ENCODE results near the gene IL17RC. TPM values are rescaled to one million over a fixed set of nuclear protein-coding genes. Genes with fewer than 3 reads are reported as not detected.
A peak's percentile ranks its signal among the peaks of the same experiment; 100 is the strongest.

Gene IL17RC
- total RNA-seq, 1 donor from 2014 or later = 3.1 TPM

DNA sequence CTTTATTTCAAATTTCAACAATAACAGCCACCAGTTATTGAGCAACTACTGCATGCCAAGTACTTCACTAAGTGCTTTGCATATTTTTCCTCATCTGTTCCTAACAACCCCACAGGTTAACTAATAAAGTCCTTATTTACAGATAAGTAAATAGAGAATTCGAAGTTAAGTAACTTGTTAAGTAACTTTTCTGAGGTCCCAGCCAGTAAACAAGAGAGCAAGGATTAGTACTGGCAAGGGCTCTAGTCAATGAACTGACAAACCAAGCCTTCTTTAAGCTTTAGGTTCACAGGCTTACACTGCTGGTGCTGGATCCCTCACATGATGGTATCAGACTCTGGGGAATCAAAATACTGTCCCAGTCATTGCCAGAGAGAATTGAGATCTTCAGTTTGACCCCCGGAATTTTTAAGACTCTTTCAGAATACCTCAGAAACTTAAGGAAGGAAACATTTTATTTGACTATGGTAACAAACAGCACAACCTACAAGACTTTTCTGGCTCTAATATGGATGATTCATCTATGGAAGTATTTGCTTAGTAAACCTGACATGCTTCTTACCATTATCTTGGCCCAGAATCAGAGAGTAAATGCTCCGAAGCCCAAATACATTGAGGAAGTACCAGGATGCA, 53.2 kb downstream of the IL17RC start:
- Mint-ChIP-seq H3K27ac (peak overlapping the region; percentile 18), H3K4me3 (no peak overlapping the region), H3K36me3 (peaks cover 20% of the 10 kb centered on the region), H3K27me3 (ENCODE audit: insufficient read depth, low read depth) (no peaks in the 10 kb centered on the region), H3K9me3 (no peaks in the 10 kb centered on the region), H3K4me1 (no peaks in the 10 kb centered on the region)
- H3K9ac ChIP-seq = no peak overlapping the region
- H3K9me3 ChIP-seq (ENCODE audit: low read depth) = no peaks in the 10 kb centered on the region
- H3K27ac ChIP-seq = no peak overlapping the region
- no peaks in the 10 kb centered on the region for H3F3A ChIP-seq (ENCODE audit: low read depth)
- H3K4me2 ChIP-seq = no peak overlapping the region
- H4K20me1 ChIP-seq (ENCODE audit: low read depth) = no peaks in the 10 kb centered on the region
- H3K27me3 ChIP-seq = no peaks in the 10 kb centered on the region
- TF ChIP-seq EZH2 (IDR thresholded peaks at IDR 0.05) (no peak), EZH2phosphoT487 (IDR thresholded peaks at IDR 0.05) (no peak)
- TF ChIP-seq, protein P1, sequence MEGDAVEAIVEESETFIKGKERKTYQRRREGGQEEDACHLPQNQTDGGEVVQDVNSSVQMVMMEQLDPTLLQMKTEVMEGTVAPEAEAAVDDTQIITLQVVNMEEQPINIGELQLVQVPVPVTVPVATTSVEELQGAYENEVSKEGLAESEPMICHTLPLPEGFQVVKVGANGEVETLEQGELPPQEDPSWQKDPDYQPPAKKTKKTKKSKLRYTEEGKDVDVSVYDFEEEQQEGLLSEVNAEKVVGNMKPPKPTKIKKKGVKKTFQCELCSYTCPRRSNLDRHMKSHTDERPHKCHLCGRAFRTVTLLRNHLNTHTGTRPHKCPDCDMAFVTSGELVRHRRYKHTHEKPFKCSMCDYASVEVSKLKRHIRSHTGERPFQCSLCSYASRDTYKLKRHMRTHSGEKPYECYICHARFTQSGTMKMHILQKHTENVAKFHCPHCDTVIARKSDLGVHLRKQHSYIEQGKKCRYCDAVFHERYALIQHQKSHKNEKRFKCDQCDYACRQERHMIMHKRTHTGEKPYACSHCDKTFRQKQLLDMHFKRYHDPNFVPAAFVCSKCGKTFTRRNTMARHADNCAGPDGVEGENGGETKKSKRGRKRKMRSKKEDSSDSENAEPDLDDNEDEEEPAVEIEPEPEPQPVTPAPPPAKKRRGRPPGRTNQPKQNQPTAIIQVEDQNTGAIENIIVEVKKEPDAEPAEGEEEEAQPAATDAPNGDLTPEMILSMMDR (IDR thresholded peaks at IDR 0.05) = no peak
- no peaks in the 10 kb centered on the region for H3K4me1 ChIP-seq
- H2AFZ ChIP-seq (replicated peaks) = no peak overlapping the region
- H3K79me2 ChIP-seq (ENCODE audit: low read depth) = no peaks in the 10 kb centered on the region
- no peak overlapping the region for H3K4me3 ChIP-seq
- peaks cover 10% of the 10 kb centered on the region for H3K36me3 ChIP-seq
- DNase-seq (ENCODE audit: low spot score) = no peak

- peaks cover 10% of the 10 kb centered on the region for H3K36me3 Mint-ChIP-seq
- no peaks in the 10 kb centered on the region for H3K27me3 ChIP-seq
- H4K20me1 ChIP-seq (ENCODE audit: low read depth) = no peaks in the 10 kb centered on the region
- H3K4me3 ChIP-seq = no peak overlapping the region
- no peaks in the 10 kb centered on the region for H3K79me2 ChIP-seq (ENCODE audit: low read depth)
- no peaks in the 10 kb centered on the region for H3K27me3 Mint-ChIP-seq (ENCODE audit: insufficient read depth, low read depth)
- no peak for TF ChIP-seq EZH2phosphoT487 (IDR thresholded peaks at IDR 0.05)
- no peak for TF ChIP-seq EZH2 (IDR thresholded peaks at IDR 0.05)
- H3K9me3 Mint-ChIP-seq = no peaks in the 10 kb centered on the region
- H3K27ac Mint-ChIP-seq = no peak overlapping the region
- no peak overlapping the region for H3K4me3 Mint-ChIP-seq
- no peak overlapping the region for H3K9ac ChIP-seq
- H3K4me2 ChIP-seq = no peak overlapping the region
- H3K9me3 ChIP-seq (ENCODE audit: low read depth) = no peaks in the 10 kb centered on the region
- no peak overlapping the region for H3K27ac ChIP-seq
- H3K4me1 ChIP-seq = no peaks in the 10 kb centered on the region
- H2AFZ ChIP-seq (replicated peaks) = no peak overlapping the region
- no peaks in the 10 kb centered on the region for H3K4me1 Mint-ChIP-seq
- no peaks in the 10 kb centered on the region for H3F3A ChIP-seq (ENCODE audit: low read depth)
- H3K36me3 ChIP-seq = peaks cover 10% of the 10 kb centered on the region
- DNase-seq (ENCODE audit: low spot score) = no peak
These were observed 60.1 kb downstream of the IL17RC start for GRCh38 chr3:9976721-9977709.

DNA sequence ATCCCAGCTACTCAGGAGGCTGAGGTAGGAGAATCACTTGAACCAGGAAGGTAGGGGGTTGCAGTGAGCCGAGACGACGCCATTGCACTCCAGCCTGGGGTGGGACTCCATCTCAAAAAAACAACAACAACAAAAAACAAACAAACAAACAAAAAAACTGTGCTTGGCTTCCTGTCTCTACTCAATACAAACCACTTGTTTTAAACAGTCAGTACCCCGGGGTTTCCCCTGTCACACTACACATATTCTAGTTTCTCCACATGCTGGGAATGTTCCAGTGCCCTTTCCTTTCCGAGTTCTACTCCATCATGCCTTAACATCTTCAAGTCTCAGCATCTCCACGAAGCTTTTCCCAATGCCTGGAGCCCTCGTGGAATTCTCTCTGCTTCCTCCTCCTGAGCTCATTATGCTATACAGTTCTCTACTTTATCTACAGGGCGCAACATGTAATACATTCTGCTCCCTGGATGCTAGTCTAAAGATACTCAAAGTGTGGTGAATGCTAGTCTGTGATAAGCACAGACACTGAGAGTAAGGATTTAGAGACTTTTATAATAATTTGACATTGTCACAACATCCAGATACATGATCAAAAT, 61.9 kb downstream of the IL17RC start:
- H3K27me3 Mint-ChIP-seq (ENCODE audit: insufficient read depth, low read depth) = no peaks in the 10 kb centered on the region
- Histone ChIP-seq H3K36me3 (peaks cover 4% of the 10 kb centered on the region), H3K79me2 (ENCODE audit: low read depth) (peaks cover 7% of the 10 kb centered on the region), H3K4me2 (no peak overlapping the region), H2AFZ (replicated peaks) (no peak overlapping the region), H3K9me3 (ENCODE audit: low read depth) (no peaks in the 10 kb centered on the region), H3K4me1 (no peaks in the 10 kb centered on the region), H3K4me3 (no peak overlapping the region), H4K20me1 (ENCODE audit: low read depth) (no peaks in the 10 kb centered on the region), H3K27ac (no peak overlapping the region), H3K27me3 (no peaks in the 10 kb centered on the region), H3F3A (ENCODE audit: low read depth) (no peaks in the 10 kb centered on the region), H3K9ac (no peak overlapping the region)
- H3K27ac Mint-ChIP-seq = no peak overlapping the region
- no peaks in the 10 kb centered on the region for H3K9me3 Mint-ChIP-seq
- DNase-seq (ENCODE audit: low spot score) = no peak
- H3K36me3 Mint-ChIP-seq = peaks cover 7% of the 10 kb centered on the region
- no peak for TF ChIP-seq EZH2 (IDR thresholded peaks at IDR 0.05)
- TF ChIP-seq, protein P1 (IDR thresholded peaks at IDR 0.05) = no peak
- no peak for TF ChIP-seq EZH2phosphoT487 (IDR thresholded peaks at IDR 0.05)
- H3K4me1 Mint-ChIP-seq = no peaks in the 10 kb centered on the region
- no peak overlapping the region for H3K4me3 Mint-ChIP-seq
